Activated CD8-positive, alpha-beta memory T cell treated with anti-CD3 and anti-CD28 coated beads, Interleukin-2, amount 50 U/mL, for 1 hour (primary cell): ENCODE results near the gene CFAP77.

Source experiments
- DNase-seq: peaks from one replicate; pipeline ENCODE4 v3.0.0-alpha.2; 2020; ENCODE audit errors: extremely low read depth

The CFAP77 gene

DNA sequence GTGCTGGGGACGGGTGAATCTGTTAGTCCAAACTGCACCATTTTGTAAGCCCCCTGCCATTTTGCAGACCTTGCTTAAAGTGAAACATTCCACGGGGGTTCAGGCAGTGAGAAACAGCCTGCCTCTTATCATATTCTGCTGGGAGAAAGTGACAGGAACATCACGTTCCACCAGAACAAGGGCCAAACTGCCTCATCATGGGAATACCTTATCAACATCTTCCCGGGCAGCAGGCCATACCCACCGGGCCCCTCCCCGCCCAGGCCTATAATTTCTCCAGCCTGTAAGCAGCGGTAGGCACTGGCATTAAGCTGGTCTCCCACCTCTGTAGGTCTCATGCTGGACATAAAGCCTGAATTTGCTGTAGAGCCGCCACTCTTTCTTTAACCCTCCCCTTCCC, 1.5 kb upstream of the CFAP77 start:
- no peak for DNase-seq

DNA sequence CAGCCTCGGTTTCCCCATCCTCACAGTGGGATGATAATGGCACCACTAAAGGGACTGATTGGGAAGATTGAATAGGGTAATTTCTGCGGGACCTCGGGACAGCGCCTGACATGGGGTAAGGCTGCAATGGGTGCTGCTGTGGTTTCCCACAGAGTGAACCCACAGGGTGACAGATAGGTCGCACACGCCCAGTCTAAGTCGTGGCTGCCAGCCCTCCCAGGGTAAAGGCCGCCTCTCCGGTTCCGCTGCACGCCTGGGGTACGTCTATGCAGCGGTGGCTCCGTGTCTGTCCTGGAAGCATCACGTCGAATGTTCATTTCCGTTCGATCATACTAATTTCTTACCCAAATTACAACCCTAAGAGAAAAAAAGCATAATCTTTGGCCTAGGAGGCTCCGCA, 631 bp downstream of the CFAP77 start:
- DNase-seq = no peak

- peak; percentile 28 for DNase-seq
Observed at GRCh38 chr9:132411091-132411508, 1.1 kb downstream of the CFAP77 start.

DNA sequence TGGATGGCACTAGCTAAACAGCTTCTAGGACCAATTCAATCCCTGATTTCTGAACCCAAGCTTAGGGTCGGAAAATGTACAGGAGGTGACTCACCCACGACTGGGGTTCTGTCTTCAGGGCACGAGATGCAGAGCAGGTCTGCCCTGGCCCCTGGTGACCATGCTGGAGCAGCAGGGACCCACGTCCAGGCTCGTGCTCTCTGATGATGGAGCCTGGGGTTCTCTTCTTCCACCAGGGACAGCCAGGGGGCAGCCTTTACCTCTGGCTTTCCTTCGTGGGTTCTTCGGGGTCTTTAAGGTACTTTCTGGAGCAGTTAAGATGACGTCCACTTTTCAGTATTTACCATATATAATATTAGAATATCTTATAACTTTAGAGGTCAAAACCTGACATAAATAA, 2.1 kb downstream of the CFAP77 start:
- no peak for DNase-seq

- DNase-seq = no peak
Observed at GRCh38 chr9:132413926-132414325, 3.9 kb downstream of the CFAP77 start.

GRCh38 chr9:132414731-132415130, 4.7 kb downstream of the CFAP77 start:
- DNase-seq = no peak

DNA sequence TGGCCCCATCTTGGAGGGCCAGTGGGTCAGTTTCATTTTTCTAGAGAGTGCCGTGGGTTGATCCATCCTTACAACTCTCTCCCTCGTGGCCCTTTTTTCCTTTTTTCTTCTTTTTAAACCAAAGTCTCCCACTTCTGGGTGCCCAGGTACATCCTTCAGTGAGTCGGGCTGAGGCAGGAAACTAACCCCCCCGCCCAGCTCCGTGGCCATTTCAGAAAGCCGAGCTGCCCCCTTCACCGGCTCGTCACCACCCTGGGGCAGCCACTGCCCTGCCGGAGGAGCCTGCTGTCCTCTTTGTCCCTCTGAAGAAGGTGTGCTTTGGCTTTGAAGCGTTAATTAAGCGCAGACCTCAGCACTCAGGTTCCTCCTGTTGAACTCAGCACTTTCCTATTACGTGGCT, 5.2 kb downstream of the CFAP77 start:
- DNase-seq = no peak

DNA sequence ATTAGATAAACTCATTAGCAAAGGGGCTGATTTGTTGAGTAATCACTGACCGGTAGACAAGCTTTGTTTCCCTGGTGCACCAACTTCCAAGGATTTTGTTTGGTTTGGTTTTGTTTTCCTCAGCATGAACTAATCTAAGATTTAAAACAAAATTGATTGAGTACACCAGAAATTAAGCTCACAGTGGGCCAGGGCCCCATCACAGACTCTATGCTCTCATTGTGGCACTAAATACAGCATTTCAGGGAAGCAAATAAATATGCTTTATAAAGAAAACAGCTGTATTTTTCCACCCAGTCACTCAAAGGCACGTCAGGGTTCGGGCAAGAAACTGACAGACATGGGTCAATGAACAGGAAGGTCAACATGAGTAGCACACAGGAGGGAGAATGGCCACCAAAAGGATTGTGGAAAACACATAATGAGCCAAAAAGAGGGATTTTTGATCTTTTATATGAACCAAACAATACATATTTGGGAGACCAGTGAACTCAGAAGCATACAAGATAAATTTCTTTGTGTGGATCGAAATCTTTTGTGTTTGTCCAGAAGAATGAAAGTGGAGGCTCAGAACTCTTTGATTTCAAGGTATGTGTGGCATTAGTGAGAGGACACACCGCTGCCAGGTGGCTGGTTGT, 8.8 kb downstream of the CFAP77 start:
- DNase-seq = no peak

- no peak for DNase-seq
Observed at GRCh38 chr9:132422574-132422973, 12.6 kb downstream of the CFAP77 start.

DNA sequence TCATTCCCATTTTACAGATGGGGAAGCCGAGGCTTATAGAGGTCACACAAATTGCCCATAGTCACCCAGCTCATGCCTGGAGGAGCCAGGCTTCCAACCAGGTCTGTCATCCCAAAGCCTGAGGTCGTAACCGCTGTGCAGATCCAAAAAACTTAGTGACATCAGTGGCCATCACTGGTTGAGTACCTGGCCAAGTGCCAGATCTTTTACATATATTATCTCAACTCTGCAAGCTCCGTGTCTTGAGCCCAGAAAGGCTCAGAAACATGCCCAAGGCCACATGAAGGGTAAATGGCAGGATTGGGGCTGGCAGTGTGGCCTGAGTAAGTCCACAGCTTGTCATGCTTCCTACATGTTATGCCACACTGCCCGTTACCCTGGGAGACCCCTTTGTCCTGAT, 13.5 kb downstream of the CFAP77 start:
- no peak for DNase-seq

DNA sequence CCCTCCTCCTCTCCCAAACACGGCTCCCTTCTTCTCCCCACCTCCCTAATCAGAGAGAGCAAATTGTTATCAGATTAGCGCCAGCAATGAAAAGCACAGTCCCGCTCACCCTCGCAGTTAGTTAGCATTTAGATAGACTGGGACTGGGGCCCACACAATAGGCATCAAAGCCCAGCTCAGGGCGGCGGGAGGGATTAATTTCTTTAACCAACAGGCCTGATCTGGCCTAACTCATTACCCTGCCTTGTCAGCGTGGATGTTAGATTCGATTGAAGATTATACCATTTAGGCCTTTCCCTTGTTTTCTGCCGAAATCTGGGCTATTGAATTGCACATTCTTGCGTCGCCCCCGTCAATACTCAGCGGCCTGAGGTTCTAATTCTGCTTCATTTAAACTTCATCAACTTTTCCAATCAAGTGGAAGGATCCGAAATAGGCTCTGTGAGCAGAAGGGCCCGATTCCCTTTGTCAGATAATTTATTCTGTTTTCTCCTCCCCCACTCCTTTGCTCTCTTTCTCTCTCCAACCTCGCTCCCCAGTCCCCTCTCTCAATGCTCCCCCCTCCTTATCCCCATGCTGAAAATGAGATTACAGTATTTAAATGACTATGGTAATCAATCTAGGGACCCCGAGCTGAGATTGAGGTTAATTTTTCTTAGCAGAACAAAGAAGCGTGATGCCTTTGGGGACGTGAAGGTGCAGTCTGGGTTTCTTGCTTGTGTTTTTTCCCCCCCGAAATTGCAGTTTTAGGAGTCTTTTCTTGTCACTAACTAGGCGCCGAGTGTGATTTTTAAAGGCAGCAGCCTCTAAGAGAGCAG, 15.1 kb downstream of the CFAP77 start:
- DNase-seq = no peak

- no peak for DNase-seq
Observed at GRCh38 chr9:132425675-132426062, 15.7 kb downstream of the CFAP77 start.

- DNase-seq = no peak
Observed at GRCh38 chr9:132426639-132427414, 16.8 kb downstream of the CFAP77 start.

- no peak for DNase-seq
Observed at GRCh38 chr9:132430998-132431397, 21.0 kb downstream of the CFAP77 start.

DNA sequence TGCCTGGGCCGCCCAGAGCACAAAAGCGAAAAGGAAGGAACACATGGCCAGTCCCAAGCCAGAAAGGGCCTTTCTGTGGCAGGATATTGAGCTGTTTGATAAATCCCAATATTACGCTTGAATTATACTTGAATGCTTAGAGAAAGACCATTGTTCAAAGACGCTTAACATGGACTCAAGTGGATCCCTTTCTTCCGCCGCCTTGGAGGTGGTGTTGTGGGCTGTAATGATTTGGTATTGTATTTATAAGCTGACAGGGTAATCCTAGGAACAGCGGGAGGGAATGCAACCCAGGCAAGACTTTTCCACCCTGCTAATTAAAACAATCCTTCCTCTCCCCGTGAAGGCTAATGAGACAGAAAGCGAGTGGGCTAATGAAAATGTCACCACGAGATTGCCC, 24.9 kb downstream of the CFAP77 start:
- DNase-seq = no peak

GRCh38 chr9:132439153-132439552, 29.1 kb downstream of the CFAP77 start:
- DNase-seq = no peak

DNA sequence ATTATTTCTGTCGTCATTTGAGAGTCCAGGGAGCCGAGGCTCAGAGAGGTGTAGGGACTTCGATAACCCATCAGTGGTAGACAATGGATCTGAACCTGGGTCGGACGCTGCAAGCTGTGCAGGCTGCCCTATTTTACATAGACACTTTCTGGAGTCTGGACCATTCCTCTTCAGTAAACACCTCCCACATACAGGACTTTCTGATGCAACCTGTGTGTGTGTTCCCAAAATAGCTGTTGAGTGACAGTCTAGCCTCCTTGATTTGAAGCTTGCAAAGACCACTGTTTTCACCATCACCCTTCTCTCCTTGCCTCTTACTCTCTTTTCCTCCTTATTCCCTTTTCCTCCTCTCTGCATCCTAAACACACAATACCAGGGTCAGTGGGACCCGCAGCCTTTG, 30.7 kb downstream of the CFAP77 start:
- no peak for DNase-seq

DNA sequence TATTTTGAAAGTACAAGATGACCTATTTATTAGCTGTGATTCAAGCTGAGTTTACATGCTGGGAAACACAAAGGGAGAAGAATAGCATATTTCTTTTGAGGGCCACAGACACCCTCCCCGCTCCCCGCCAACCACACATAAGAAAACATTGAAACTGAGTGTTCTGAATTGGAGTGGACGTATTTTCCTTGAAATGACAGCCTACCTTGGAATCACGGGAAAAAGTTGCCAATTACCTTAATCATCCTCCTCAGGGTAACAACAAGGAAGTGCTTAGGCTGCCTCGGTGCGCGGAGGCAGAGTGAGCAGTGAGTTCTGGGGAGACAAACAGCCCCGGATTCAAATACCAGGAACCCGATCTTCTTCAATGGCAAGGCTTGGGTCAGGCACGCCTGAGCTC, 31.4 kb downstream of the CFAP77 start:
- no peak for DNase-seq

DNA sequence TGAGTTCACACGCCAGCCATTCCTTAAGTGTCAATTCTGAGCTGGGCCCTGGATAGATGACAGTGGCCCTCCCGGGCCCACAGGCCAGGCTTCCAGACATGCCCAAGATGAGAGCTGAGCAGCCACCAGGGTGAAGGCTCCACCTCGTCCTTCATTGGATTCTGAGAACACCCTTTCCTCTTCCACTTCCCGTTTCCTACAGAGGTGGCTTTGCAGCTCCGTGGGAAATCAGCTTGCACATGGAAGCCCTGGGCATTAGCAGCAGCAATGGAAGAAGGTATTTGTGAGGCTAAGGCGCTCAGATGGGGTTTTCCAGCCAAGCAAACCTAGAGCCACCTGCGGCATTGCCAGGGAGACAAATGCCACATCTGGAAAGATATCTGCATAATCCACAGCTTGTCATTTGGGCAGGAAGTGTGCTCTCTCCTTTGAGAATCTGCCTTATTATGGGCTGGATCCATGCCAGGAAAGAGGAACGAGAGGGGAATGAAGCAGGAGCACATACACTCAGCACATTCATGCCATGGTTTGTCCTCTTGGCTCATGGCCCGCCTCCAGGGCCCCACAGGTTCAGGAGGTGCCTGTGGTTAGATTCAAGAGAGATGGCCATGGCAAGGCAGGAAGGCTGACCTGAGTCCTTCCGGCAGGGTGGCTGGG, 34.1 kb downstream of the CFAP77 start:
- no peak for DNase-seq

DNA sequence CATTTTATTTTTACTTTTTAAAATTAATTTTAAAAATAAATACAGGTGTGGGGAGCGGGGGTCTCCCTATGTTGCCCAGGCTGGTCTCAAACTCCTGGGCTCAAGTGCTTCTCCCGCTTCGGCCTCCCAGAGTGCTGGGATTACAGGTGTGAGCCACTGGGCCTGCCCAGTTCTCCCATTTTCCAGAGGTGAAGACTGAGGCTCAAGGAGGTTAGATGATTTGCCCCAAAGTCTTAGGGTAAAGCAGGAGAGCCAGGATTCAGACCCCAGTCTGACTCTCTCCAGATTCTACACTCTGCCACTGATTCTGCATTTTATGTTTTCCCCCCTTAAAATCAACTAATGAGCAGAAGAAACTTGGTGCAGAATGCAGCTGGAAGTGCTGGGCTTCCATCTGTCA, 36.9 kb downstream of the CFAP77 start:
- no peak for DNase-seq

- DNase-seq = no peak
Observed at GRCh38 chr9:132447346-132447745, 37.3 kb downstream of the CFAP77 start.

DNA sequence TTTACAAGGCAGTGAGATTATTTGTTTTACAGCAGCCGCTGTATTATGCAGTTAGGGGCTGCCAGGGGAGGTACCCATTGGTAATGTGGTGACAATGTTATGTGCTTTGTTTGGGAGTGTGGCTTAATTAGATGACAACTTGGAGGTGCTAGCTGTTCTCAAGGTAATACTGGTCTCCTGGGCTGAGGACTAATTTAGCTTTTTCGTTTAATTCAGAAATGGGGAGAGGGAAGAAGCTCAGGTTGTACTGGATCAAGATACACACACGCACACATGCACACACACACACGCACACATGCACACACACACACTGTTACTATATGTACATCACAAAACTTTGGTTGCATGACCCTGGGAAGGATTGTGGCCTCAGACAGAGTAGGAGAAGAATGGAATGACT, 37.9 kb downstream of the CFAP77 start:
- DNase-seq = no peak
